GM12878 (cell line): ENCODE data around the gene EGFL8. TPM values are rescaled to one million over a fixed set of nuclear protein-coding genes. Genes with fewer than 3 reads are reported as not detected.
A peak's percentile ranks its signal among the peaks of the same experiment; 100 is the strongest.

Experiments used
- ATAC-seq: fragments of 200-7000 bp; cut with Tn5 transposase; 3 replicates; pipeline ENCODE4 v1.9.1; 2020; ENCODE audit warnings: mild to moderate bottlenecking, moderate library complexity
- BruUV-seq: library from RNA; stranded (reverse); fragments of 400-500 nt; replicated peaks from 2 replicates; lab custom pipeline; 2021; lab: Mats Ljungman, UMichigan
- CTCF ChIA-PET: fragments of 300-600 bp; sonication (Branson Sonifier 250); formaldehyde crosslinking; extraction: SDS; loops from one replicate; lab custom pipeline; 2021; ENCODE audit warnings: inconsistent platforms; lab: Yijun Ruan, JAX
- POLR2A ChIA-PET: fragments of 350-600 bp; formaldehyde crosslinking; extraction: SDS; loops from one replicate; lab custom pipeline; 2021; ENCODE audit warnings: inconsistent platforms; lab: Charles Lee
- RAD21 ChIA-PET: fragments of 300-600 bp; sonication (Branson Sonifier 250); formaldehyde crosslinking; loops from one replicate; lab custom pipeline; 2023; ENCODE audit warnings: antibody characterized with exemption; ENCODE audit not compliant: unreplicated experiment; lab: Charles Lee
- SMC1A ChIA-PET: fragments of 300-600 bp; sonication (Branson Sonifier 250); formaldehyde crosslinking; loops from one replicate; lab custom pipeline; 2023; ENCODE audit not compliant: unreplicated experiment, uncharacterized antibody; lab: Charles Lee
- DNase-seq: peaks from one replicate; pipeline ENCODE4 v3.0.0-alpha.2; 2011; ENCODE audit warnings: low read depth, low spot score
- FAIRE-seq: peaks from 3 replicates; lab custom pipeline; 2011; peaks lifted over from hg19 to GRCh38; lab: Jason Lieb, UNC
- H2AFZ ChIP-seq: 2 replicates; pipeline ENCODE4 v1.6.0; 2011; ENCODE audit warnings: low read depth, low read length, control low read depth; ENCODE audit not compliant: control insufficient read depth
- H3K27ac ChIP-seq: 2 replicates; pipeline ENCODE4 v1.5.1; 2011; ENCODE audit warnings: control low read depth; ENCODE audit not compliant: control insufficient read depth, insufficient read depth
- H3K27me3 ChIP-seq, 2 experiments: replicated peaks in 1 of 2; 2 replicates each; pipeline versions ENCODE4 v1.6.0 to v1.6.1; 2011; ENCODE audit warnings: low read length in 1 of 2; ENCODE audit not compliant: control insufficient read depth in 2 of 2, insufficient read depth in 2 of 2
- H3K36me3 ChIP-seq, 2 experiments: 2 replicates each; pipeline ENCODE4 v1.5.1; 2011; ENCODE audit warnings: low read length in 1 of 2; ENCODE audit not compliant: control insufficient read depth in 2 of 2, insufficient read depth in 2 of 2
- H3K4me1 ChIP-seq: 2 replicates; pipeline ENCODE4 v1.6.1; 2011; ENCODE audit warnings: mild to moderate bottlenecking, low read length, moderate library complexity, mixed read lengths; ENCODE audit not compliant: control insufficient read depth, insufficient read depth
- H3K4me2 ChIP-seq: 2 replicates; pipeline ENCODE4 v1.6.0; 2011; ENCODE audit warnings: control low read depth; ENCODE audit not compliant: control insufficient read depth, insufficient read depth
- H3K4me3 ChIP-seq: fragments of 200-600 bp; sonication (generic); 2 replicates; pipeline ENCODE4 v1.5.1; 2016
- H3K79me2 ChIP-seq: 2 replicates; pipeline ENCODE4 v1.6.0; 2011; ENCODE audit warnings: low read length; ENCODE audit not compliant: control insufficient read depth, insufficient read depth
- H3K9ac ChIP-seq: 2 replicates; pipeline ENCODE4 v1.8.0; 2011; ENCODE audit warnings: low read length, control low read depth, mixed read lengths; ENCODE audit not compliant: control insufficient read depth, insufficient read depth
- H3K9me3 ChIP-seq: replicated peaks from 3 replicates; pipeline ENCODE4 v1.5.1; 2011; ENCODE audit warnings: mild to moderate bottlenecking, low read length; ENCODE audit not compliant: control insufficient read depth, insufficient read depth
- H4K20me1 ChIP-seq: 2 replicates; pipeline ENCODE4 v1.6.0; 2011; ENCODE audit not compliant: control insufficient read depth, insufficient read depth
- ATF2 ChIP-seq: IDR thresholded peaks from 2 replicates; pipeline ENCODE4 v1.6.1; 2012; ENCODE audit warnings: low read length, inconsistent platforms
- ATF7 ChIP-seq: fragments of 450-650 bp; IDR thresholded peaks from 2 replicates; pipeline ENCODE4 v1.6.1; 2016; ENCODE audit warnings: low read depth, mild to moderate bottlenecking
- HDAC2 ChIP-seq: fragments of 200-600 bp; sonication (generic); IDR thresholded peaks from 2 replicates; pipeline ENCODE4 v1.6.1; 2017
- HDAC6 ChIP-seq: fragments of 200-600 bp; sonication (generic); IDR thresholded peaks from one replicate; pipeline ENCODE4 v1.8.0; 2017; ENCODE audit warnings: antibody characterized with exemption; ENCODE audit not compliant: unreplicated experiment
- PAX8 ChIP-seq: fragments of 450-650 bp; IDR thresholded peaks from 2 replicates; pipeline ENCODE4 v1.6.1; 2017; ENCODE audit warnings: mild to moderate bottlenecking, moderate library complexity
- POLR2AphosphoS2 ChIP-seq: IDR thresholded peaks from 2 replicates; pipeline ENCODE4 v1.6.1; 2011; ENCODE audit warnings: low read depth, mild to moderate bottlenecking, low read length, improper control_type of control experiment, moderate library complexity
- RBBP5 ChIP-seq: fragments of 200-600 bp; sonication (generic); conservative IDR thresholded peaks from 2 replicates; pipeline ENCODE4 v1.6.1; 2016
- RUNX3 ChIP-seq: IDR thresholded peaks from 2 replicates; pipeline ENCODE4 v1.6.1; 2012; ENCODE audit warnings: low read length, inconsistent platforms
- SMAD5 ChIP-seq: IDR thresholded peaks from 2 replicates; pipeline ENCODE4 v1.6.1; 2016; ENCODE audit warnings: antibody characterized with exemption, low read depth
- TCF12 ChIP-seq: IDR thresholded peaks from 2 replicates; pipeline ENCODE4 v1.6.1; 2011; ENCODE audit warnings: low read depth, mild to moderate bottlenecking, low read length
- ZNF217 ChIP-seq: fragments of 450-650 bp; IDR thresholded peaks from 2 replicates; pipeline ENCODE4 v1.6.1; 2017; ENCODE audit warnings: antibody characterized with exemption, mild to moderate bottlenecking
- WGBS: methylation state at CpG from one replicate; pipeline ENCODE4 v1.1.6; 2016; ENCODE audit warnings: low lambda C conversion rate; ENCODE audit not compliant: insufficient replicate concordance, insufficient coverage; ENCODE audit errors: missing lambda C conversion rate; 5-methylcytosine and 5-hydroxymethylcytosine counted together
- in situ Hi-C: fragments of 300-500 bp; cut with MboI; formaldehyde crosslinking; loops from 9 replicates; pipeline ENCODE4 v1.14.3; 2018; ENCODE audit warnings: mixed read lengths
- intact Hi-C: fragments of 100-400 bp; cut with micrococcal nuclease; formaldehyde crosslinking; loops from one replicate; pipeline ENCODE4 v1.14.2; 2022; ENCODE audit not compliant: unreplicated experiment
- polyA plus RNA-seq, 11 experiments: library from polyadenylated mRNA; depleted of rRNA in 4 of 11; unstranded in 6 of 11; stranded (reverse) in 5 of 11; fragments of >200 nt; fragmentation: Nextera tagmentation in 4 of 11; fragmentation: Illumina TruSeq in 1 of 11; extraction: Ambion mirVana in 4 of 11; extraction: Trizol in 1 of 11; gene quantifications; 1 replicate in 1 of 11; 2 replicates in 10 of 11; pipeline versions ENCODE4 v1.2.1 to v1.2.3, GENCODE V29; 2011 to 2016; ENCODE audit warnings: inconsistent platforms in 2 of 11, missing spikeins in 2 of 11, low read depth in 1 of 11
- total RNA-seq, 4 experiments: library from RNA; depleted of rRNA in 3 of 4; stranded (reverse); fragments of >200 nt in 3 of 4; fragmentation: Illumina TruSeq in 1 of 4; extraction: Trizol in 1 of 4; gene quantifications; 2 replicates each; pipeline versions ENCODE4 v1.2.1 to v1.2.3, GENCODE V29; 2013 to 2021
- TF ChIP-seq, protein P1 (sequence below): IDR thresholded peaks from 2 replicates; pipeline ENCODE4 v1.6.1; 2011; ENCODE audit warnings: borderline replicate concordance, low read depth, mild to moderate bottlenecking, moderate library complexity, low read length; ENCODE audit not compliant: insufficient read depth, poor library complexity, severe bottlenecking
- TF ChIP-seq, protein P2 (sequence below), 3 experiments: IDR thresholded peaks in 2 of 3; conservative IDR thresholded peaks in 1 of 3; 2 replicates each; pipeline ENCODE4 v1.5.1; 2011; ENCODE audit warnings: low read depth in 3 of 3, low read length in 3 of 3, mild to moderate bottlenecking in 3 of 3, control low read depth in 2 of 3, moderate library complexity in 2 of 3, inconsistent platforms in 1 of 3, mixed read lengths in 1 of 3; ENCODE audit not compliant: control insufficient read depth in 2 of 3, insufficient read depth in 1 of 3; ENCODE audit errors: extremely low read depth in 1 of 3
- TF ChIP-seq, protein P3 (sequence below): fragments of 450-650 bp; IDR thresholded peaks from 2 replicates; pipeline ENCODE4 v1.6.1; 2018; ENCODE audit warnings: mild to moderate bottlenecking, low read depth, moderate library complexity; ENCODE audit not compliant: partially characterized antibody

The EGFL8 gene
- total and polyA plus RNA-seq, 10 of the 15 experiments (the other 5 are each of a cell fraction or from before 2014, with no cell fraction given): 0.07 to 3.5 (median 1.4) TPM

DNA sequence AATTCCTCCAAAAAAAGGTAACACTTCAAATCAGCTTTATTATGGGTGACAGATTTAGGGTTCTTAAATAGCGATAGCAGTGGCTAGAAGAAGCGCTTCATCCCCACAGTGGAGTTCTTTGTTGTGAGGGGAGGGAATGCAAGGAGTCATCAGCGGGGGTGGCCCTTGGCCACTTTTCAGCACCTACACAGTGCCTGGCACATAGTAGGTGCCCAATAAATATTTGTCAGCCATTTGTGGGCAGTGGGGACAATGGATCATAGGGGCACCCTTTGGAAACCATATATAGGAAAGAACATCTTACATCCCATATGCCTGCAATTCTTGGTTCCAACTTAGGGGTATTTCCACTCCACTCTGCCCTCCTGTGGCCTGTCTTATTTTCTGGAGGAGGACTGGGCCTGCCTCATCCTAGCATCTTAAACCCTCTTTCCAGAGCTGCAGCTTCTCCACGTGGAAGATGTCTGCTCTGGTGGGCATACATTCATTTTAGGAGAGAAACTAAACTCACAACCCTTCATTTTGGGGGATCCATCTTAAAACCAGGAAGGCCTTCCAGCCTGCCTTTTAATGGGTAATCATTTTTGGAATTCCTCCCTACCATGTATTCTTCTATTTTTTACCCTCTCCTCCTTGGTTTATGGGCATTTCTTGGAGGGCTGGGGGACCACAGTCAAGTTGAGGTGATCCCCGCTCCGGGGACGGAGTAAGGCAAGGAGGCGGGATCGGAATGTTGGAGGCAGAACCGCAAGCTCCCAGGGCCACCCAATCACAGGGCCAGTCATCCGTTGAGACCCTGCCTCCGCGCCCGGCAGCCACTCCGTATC lies 30.6 kb downstream of the EGFL8 start:
- peak overlapping the region; percentile 51 for H2AFZ ChIP-seq
- 15% methylated on average over 15 of the region's 15 CpGs for WGBS
- TF ChIP-seq RUNX3: no peak
- TF ChIP-seq HDAC2: no peak
- peak; percentile 51; the same call in 1 of the 2 replicates for TF ChIP-seq SMAD5
- TF ChIP-seq TCF12: no peak
- TF ChIP-seq PAX8: no peak
- no peak for TF ChIP-seq ATF7
- TF ChIP-seq, protein P1, sequence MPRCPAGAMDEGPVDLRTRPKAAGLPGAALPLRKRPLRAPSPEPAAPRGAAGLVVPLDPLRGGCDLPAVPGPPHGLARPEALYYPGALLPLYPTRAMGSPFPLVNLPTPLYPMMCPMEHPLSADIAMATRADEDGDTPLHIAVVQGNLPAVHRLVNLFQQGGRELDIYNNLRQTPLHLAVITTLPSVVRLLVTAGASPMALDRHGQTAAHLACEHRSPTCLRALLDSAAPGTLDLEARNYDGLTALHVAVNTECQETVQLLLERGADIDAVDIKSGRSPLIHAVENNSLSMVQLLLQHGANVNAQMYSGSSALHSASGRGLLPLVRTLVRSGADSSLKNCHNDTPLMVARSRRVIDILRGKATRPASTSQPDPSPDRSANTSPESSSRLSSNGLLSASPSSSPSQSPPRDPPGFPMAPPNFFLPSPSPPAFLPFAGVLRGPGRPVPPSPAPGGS: no peak
- TF ChIP-seq, protein P2, sequence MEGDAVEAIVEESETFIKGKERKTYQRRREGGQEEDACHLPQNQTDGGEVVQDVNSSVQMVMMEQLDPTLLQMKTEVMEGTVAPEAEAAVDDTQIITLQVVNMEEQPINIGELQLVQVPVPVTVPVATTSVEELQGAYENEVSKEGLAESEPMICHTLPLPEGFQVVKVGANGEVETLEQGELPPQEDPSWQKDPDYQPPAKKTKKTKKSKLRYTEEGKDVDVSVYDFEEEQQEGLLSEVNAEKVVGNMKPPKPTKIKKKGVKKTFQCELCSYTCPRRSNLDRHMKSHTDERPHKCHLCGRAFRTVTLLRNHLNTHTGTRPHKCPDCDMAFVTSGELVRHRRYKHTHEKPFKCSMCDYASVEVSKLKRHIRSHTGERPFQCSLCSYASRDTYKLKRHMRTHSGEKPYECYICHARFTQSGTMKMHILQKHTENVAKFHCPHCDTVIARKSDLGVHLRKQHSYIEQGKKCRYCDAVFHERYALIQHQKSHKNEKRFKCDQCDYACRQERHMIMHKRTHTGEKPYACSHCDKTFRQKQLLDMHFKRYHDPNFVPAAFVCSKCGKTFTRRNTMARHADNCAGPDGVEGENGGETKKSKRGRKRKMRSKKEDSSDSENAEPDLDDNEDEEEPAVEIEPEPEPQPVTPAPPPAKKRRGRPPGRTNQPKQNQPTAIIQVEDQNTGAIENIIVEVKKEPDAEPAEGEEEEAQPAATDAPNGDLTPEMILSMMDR (IDR thresholded peaks at IDR 0.05 in 2 of 3, conservative IDR thresholded peaks at IDR 0.05 in 1 of 3; ENCODE audit: control insufficient read depth in 2 of 3, extremely low read depth in 1 of 3, insufficient read depth in 1 of 3, low read depth in 3 of 3, low read length in 3 of 3): peak; percentile 52 to 64 (median 56); a peak in 5 of 6 replicates
- no peak for TF ChIP-seq POLR2AphosphoS2
- TF ChIP-seq, protein P3, sequence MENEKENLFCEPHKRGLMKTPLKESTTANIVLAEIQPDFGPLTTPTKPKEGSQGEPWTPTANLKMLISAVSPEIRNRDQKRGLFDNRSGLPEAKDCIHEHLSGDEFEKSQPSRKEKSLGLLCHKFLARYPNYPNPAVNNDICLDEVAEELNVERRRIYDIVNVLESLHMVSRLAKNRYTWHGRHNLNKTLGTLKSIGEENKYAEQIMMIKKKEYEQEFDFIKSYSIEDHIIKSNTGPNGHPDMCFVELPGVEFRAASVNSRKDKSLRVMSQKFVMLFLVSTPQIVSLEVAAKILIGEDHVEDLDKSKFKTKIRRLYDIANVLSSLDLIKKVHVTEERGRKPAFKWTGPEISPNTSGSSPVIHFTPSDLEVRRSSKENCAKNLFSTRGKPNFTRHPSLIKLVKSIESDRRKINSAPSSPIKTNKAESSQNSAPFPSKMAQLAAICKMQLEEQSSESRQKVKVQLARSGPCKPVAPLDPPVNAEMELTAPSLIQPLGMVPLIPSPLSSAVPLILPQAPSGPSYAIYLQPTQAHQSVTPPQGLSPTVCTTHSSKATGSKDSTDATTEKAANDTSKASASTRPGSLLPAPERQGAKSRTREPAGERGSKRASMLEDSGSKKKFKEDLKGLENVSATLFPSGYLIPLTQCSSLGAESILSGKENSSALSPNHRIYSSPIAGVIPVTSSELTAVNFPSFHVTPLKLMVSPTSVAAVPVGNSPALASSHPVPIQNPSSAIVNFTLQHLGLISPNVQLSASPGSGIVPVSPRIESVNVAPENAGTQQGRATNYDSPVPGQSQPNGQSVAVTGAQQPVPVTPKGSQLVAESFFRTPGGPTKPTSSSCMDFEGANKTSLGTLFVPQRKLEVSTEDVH: no peak
- no peak for TF ChIP-seq RBBP5
- no peak for TF ChIP-seq ZNF217
- no peak for TF ChIP-seq HDAC6
- TF ChIP-seq ATF2: no peak

More for the DNA sequence above, 30.6 kb downstream of the EGFL8 start:
- in situ Hi-C loops (no loop called here), intact Hi-C loops (loop anchor here (1.0 to 5.0 kb wide), 2 partner anchors 42 to 76 kb away; no protein-coding TSS in a partner anchor)
- ChIA-PET CTCF (interaction anchor here (0.6 to 4.2 kb wide), 20 partner anchors 7 to 643 kb away, joined by 3 to 35 read pairs (median 4); partner anchors contain the start of genes AGPAT1, ATF6B, EGFL8 and FKBPL), SMC1A (interaction anchor here (0.6 to 1.9 kb wide), 11 partner anchors 7 to 236 kb away, joined by 3 to 17 read pairs (median 3); partner anchors contain the start of genes AGPAT1, ATF6B, FKBPL and NELFE), RAD21 (interaction anchor here (0.7 to 1.8 kb wide), 20 partner anchors 12 to 658 kb away, joined by 3 to 17 read pairs (median 4); partner anchors contain the start of genes AGPAT1, ATF6B, CLIC1 and DXO), POLR2A (interaction anchor here (0.6 to 6.6 kb wide), 22 partner anchors 10 to 1351 kb away, joined by 3 to 69 read pairs (median 4); partner anchors contain the start of genes AGPAT1, ATF6B, EGFL8 and FKBPL)
- ATAC-seq: peak; percentile 5; the same call in 1 of the 3 replicates
- DNase-seq: no peak
- H3K9me3 ChIP-seq: no peaks in the 10 kb centered on the region
- H3K4me1 ChIP-seq: peaks cover 26% of the 10 kb centered on the region
- H3K4me3 ChIP-seq: peak overlapping the region; percentile 80
- peak overlapping the region; percentile 93 for H3K4me2 ChIP-seq
- no peaks in the 10 kb centered on the region for H4K20me1 ChIP-seq
- peaks cover 35% of the 10 kb centered on the region for H3K79me2 ChIP-seq
- H3K27me3 ChIP-seq: no peaks in the 10 kb centered on the region
- peak overlapping the region; percentile 78 for H3K9ac ChIP-seq
- H3K36me3 ChIP-seq: no peaks in the 10 kb centered on the region; a peak in 1 of 4 replicates
- peak overlapping the region; percentile 86 for H3K27ac ChIP-seq
- FAIRE-seq: no peak
- TSS peak; percentile 70 for BruUV-seq
